Measurements from ENCODE around the gene BRMS1L. TPM values are rescaled to one million over a fixed set of nuclear protein-coding genes. Genes with fewer than 3 reads are reported as not detected.

The BRMS1L gene
- total RNA-seq, 1 donor, result 6.7 TPM

GRCh38 chr14:35877276-35877675, 51.1 kb downstream of the BRMS1L start:
- Histone ChIP-seq H3K4me3 (ENCODE audit: low read length) (no peak overlapping the region), H3K4me1 (ENCODE audit: insufficient read depth, low read length) (peaks cover 7% of the 10 kb centered on the region), H3K9me3 (ENCODE audit: low read depth, low read length) (no peaks in the 10 kb centered on the region), H3K27me3 (ENCODE audit: insufficient read depth, low read length) (no peaks in the 10 kb centered on the region)

GRCh38 chr14:35878272-35879150, 52.4 kb downstream of the BRMS1L start:
- Histone ChIP-seq H3K4me3 (ENCODE audit: low read length) (no peak overlapping the region), H3K9me3 (ENCODE audit: low read depth, low read length) (no peaks in the 10 kb centered on the region), H3K4me1 (ENCODE audit: insufficient read depth, low read length) (peaks cover 7% of the 10 kb centered on the region), H3K27me3 (ENCODE audit: insufficient read depth, low read length) (no peaks in the 10 kb centered on the region)

DNA sequence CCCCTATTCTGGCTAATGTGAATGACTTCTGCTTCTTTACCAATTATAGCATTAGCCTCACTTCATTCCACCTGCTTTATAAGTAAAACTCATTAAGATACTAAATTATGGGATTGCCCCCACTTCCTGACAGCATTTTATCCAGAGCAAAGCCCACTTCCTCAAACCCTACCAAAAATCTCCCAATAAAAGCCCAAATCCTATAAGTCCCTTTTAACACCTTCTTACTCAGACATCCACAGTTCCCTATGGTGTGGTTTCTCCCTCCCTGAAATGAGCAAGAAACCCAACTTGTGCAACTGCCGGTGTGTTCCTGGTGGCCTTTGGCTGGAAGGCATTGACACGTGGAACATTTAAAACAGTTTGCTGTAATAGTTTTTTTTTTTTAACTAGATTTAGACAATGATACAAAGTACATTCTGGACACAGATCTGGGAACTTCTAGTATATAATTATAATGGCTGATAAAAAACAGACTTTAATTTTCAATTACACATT, 53.1 kb downstream of the BRMS1L start:
- H3K27me3 ChIP-seq (ENCODE audit: insufficient read depth, low read length), result no peaks in the 10 kb centered on the region
- H3K4me3 ChIP-seq (ENCODE audit: low read length), result no peak overlapping the region
- H3K9me3 ChIP-seq (ENCODE audit: low read depth, low read length), result no peaks in the 10 kb centered on the region
- H3K4me1 ChIP-seq (ENCODE audit: insufficient read depth, low read length), result peaks cover 7% of the 10 kb centered on the region

- Histone ChIP-seq H3K4me3 (ENCODE audit: low read length) (no peak overlapping the region), H3K4me1 (ENCODE audit: insufficient read depth, low read length) (peaks cover 7% of the 10 kb centered on the region), H3K9me3 (ENCODE audit: low read depth, low read length) (no peaks in the 10 kb centered on the region), H3K27me3 (ENCODE audit: insufficient read depth, low read length) (no peaks in the 10 kb centered on the region)
Measured at GRCh38 chr14:35879654-35880249, 53.6 kb downstream of the BRMS1L start.

DNA sequence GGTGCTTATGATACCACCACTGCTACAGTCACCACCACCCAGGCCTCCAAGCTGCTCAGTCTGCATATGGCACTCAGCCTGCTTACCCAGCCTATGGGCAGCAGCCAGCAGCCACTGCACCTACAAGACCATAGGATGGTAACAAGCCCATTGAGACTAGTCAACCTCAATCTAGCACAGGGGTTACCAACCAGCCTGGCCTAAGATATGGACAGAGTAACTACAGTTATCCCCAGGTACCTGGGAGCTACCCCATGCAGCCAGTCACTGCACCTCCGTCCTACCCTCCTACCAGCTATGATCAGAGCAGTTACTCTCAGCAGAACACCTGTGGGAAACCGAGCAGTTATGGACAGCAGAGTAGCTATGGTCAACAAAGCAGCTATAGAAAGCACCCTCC, 55.1 kb downstream of the BRMS1L start:
- Histone ChIP-seq H3K4me3 (ENCODE audit: low read length) (no peak overlapping the region), H3K4me1 (ENCODE audit: insufficient read depth, low read length) (peaks cover 7% of the 10 kb centered on the region), H3K27me3 (ENCODE audit: insufficient read depth, low read length) (no peaks in the 10 kb centered on the region), H3K9me3 (ENCODE audit: low read depth, low read length) (no peaks in the 10 kb centered on the region)

GRCh38 chr14:35883677-35884293, 57.6 kb downstream of the BRMS1L start:
- no peaks in the 10 kb centered on the region for H3K27me3 ChIP-seq (ENCODE audit: insufficient read depth, low read length)
- no peak overlapping the region for H3K4me3 ChIP-seq (ENCODE audit: low read length)
- no peaks in the 10 kb centered on the region for H3K9me3 ChIP-seq (ENCODE audit: low read depth, low read length)
- H3K4me1 ChIP-seq (ENCODE audit: insufficient read depth, low read length), result peaks cover 6% of the 10 kb centered on the region

GRCh38 chr14:35890308-35890707, 64.2 kb downstream of the BRMS1L start:
- Histone ChIP-seq H3K4me1 (ENCODE audit: insufficient read depth, low read length) (no peaks in the 10 kb centered on the region), H3K9me3 (ENCODE audit: low read depth, low read length) (peaks cover 9% of the 10 kb centered on the region), H3K27me3 (ENCODE audit: insufficient read depth, low read length) (no peaks in the 10 kb centered on the region), H3K4me3 (ENCODE audit: low read length) (no peak overlapping the region)

DNA sequence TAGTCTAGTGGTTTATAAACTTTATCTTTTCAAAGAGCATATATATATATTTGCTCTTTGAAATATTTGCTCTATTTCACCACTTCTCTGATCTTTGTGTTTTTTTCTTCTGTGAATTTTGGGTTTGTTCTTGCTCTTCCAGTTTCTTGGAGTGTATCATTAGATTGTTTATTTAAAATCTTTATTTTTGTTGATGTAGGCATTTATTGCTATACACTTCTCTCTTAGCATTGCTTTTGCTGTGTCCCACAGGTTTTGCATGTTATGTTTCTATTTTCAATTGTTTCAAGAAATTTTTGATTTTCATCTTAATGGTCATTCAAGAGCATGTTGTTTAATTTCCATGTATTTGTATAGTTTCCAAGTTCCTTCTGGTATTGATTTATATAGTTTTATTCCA, 69.1 kb downstream of the BRMS1L start:
- no peaks in the 10 kb centered on the region for H3K4me1 ChIP-seq (ENCODE audit: insufficient read depth, low read length)
- H3K4me3 ChIP-seq (ENCODE audit: low read length), result no peak overlapping the region
- no peaks in the 10 kb centered on the region for H3K27me3 ChIP-seq (ENCODE audit: insufficient read depth, low read length)
- H3K9me3 ChIP-seq (ENCODE audit: low read depth, low read length), result peaks cover 21% of the 10 kb centered on the region

DNA sequence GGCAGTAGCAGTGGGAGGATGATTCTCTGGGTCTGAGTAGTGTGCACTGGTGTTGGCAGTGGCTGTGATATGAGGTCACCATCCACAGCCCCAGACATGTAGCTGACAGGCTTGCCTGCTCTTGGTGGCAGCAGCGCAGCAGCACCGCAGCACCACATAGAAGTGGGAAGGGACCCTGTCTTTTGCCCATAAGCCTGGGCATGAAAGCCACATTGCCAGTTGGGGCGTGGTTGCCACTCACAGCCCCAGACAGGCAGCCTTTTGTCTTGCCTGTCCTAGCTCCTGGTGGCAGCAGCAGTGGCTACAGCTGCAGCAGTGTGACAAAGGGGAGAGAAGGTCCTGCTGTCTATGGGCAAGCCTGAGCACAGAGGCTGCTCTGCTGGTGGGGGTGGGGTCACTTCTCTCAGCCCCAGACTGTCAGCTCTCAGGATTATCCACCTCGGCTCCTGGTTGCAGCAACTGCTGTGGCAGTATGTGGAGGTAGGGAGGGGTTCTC, 71.5 kb downstream of the BRMS1L start:
- Histone ChIP-seq H3K4me3 (ENCODE audit: low read length) (no peak overlapping the region), H3K9me3 (ENCODE audit: low read depth, low read length) (peaks cover 21% of the 10 kb centered on the region), H3K27me3 (ENCODE audit: insufficient read depth, low read length) (no peaks in the 10 kb centered on the region), H3K4me1 (ENCODE audit: insufficient read depth, low read length) (no peaks in the 10 kb centered on the region)

- Histone ChIP-seq H3K4me3 (ENCODE audit: low read length) (no peak overlapping the region), H3K9me3 (ENCODE audit: low read depth, low read length) (peaks cover 21% of the 10 kb centered on the region)
Measured at GRCh38 chr14:35898217-35898775, 72.2 kb downstream of the BRMS1L start.

GRCh38 chr14:35900741-35901140, 74.6 kb downstream of the BRMS1L start:
- H3K4me3 ChIP-seq (ENCODE audit: low read length), result no peak overlapping the region
- H3K9me3 ChIP-seq (ENCODE audit: low read depth, low read length), result peaks cover 9% of the 10 kb centered on the region
- H3K27me3 ChIP-seq (ENCODE audit: insufficient read depth, low read length), result no peaks in the 10 kb centered on the region
- H3K4me1 ChIP-seq (ENCODE audit: insufficient read depth, low read length), result no peaks in the 10 kb centered on the region

More at GRCh38 chr14:35898217-35898775, 72.2 kb downstream of the BRMS1L start:
- no peaks in the 10 kb centered on the region for H3K4me1 ChIP-seq (ENCODE audit: insufficient read depth, low read length)
- no peaks in the 10 kb centered on the region for H3K27me3 ChIP-seq (ENCODE audit: insufficient read depth, low read length)

- no peaks in the 10 kb centered on the region for H3K9me3 ChIP-seq (ENCODE audit: low read depth, low read length)
- H3K27me3 ChIP-seq (ENCODE audit: insufficient read depth, low read length), result no peaks in the 10 kb centered on the region
- no peaks in the 10 kb centered on the region for H3K4me1 ChIP-seq (ENCODE audit: insufficient read depth, low read length)
- no peak overlapping the region for H3K4me3 ChIP-seq (ENCODE audit: low read length)
Measured at GRCh38 chr14:35909665-35910064, 83.5 kb downstream of the BRMS1L start.

DNA sequence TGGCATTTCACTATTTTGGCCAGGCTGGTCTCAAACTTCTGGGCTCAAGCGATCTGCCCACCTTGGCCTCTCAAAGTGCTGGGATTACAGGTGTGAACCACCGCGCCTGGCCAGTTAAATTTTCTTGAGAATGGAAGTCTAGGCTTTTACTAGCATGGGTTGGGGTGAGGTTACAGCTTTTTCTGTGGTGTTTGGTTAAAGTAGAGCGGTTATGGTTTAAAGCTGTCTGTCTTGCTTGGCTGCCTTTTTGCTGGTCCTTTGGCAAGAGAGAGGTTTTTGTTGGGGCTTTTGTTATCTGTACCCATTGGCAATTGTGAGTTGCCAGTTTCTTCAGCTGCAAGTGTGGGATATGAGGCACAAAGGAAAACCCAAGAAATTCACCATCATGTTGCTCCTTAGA, 84.1 kb downstream of the BRMS1L start:
- no peaks in the 10 kb centered on the region for H3K4me1 ChIP-seq (ENCODE audit: insufficient read depth, low read length)
- no peaks in the 10 kb centered on the region for H3K9me3 ChIP-seq (ENCODE audit: low read depth, low read length)
- H3K4me3 ChIP-seq (ENCODE audit: low read length), result no peak overlapping the region
- H3K27me3 ChIP-seq (ENCODE audit: insufficient read depth, low read length), result no peaks in the 10 kb centered on the region

GRCh38 chr14:35911097-35911496, 85.0 kb downstream of the BRMS1L start:
- H3K27me3 ChIP-seq (ENCODE audit: insufficient read depth, low read length), result no peaks in the 10 kb centered on the region
- no peaks in the 10 kb centered on the region for H3K4me1 ChIP-seq (ENCODE audit: insufficient read depth, low read length)
- H3K4me3 ChIP-seq (ENCODE audit: low read length), result no peak overlapping the region
- H3K9me3 ChIP-seq (ENCODE audit: low read depth, low read length), result peaks cover 4% of the 10 kb centered on the region

DNA sequence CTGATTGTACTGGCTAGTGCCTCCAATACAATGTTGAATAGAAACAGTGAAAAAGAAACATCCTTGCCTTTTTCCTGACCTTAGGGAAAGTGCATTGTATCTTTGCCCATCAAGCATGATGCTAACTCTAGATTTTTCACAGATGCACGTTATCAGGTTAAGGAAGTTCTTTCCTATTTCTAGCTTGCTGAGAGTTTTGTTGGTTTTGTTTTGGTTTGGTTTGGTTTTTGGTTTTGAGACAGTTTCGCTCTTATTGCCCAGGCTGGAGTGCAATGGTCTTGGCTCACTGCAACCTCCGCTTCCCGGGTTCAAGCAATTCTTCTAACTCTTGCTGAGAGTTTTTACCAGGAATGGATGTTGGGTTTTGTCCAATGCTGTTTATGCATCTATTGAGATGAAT, 89.0 kb downstream of the BRMS1L start:
- Histone ChIP-seq H3K4me1 (ENCODE audit: insufficient read depth, low read length) (no peaks in the 10 kb centered on the region), H3K27me3 (ENCODE audit: insufficient read depth, low read length) (peaks cover 2% of the 10 kb centered on the region), H3K9me3 (ENCODE audit: low read depth, low read length) (peaks cover 11% of the 10 kb centered on the region), H3K4me3 (ENCODE audit: low read length) (no peak overlapping the region)

All from mononuclear cell (primary cell).